ENCODE measurements around the gene UBAP2.

UBAP2 gene

GRCh38 chr9:34048727-34049629 is at the start of gene UBAP2:
Gene UBAP2, minus strand, starts transcription at chr9:34048887. Its CDS starts 31,739 bp downstream, at chr9:34017148.
- DNase-seq (ENCODE audit: low read depth), result peak; percentile 93

GRCh38 chr9:34098307-34098706 is 49.6 kb upstream of the UBAP2 start:
- no peak for DNase-seq (ENCODE audit: low read depth)

- DNase-seq (ENCODE audit: low read depth), result no peak
Measured at GRCh38 chr9:34097865-34098264, 49.2 kb upstream of the UBAP2 start.

GRCh38 chr9:34096751-34097150 is 48.1 kb upstream of the UBAP2 start:
- DNase-seq (ENCODE audit: low read depth), result no peak

GRCh38 chr9:34093578-34093977 is 44.9 kb upstream of the UBAP2 start:
- no peak for DNase-seq (ENCODE audit: low read depth)

GRCh38 chr9:34089311-34089710 is 40.6 kb upstream of the UBAP2 start:
- no peak for DNase-seq (ENCODE audit: low read depth)

GRCh38 chr9:34087370-34087769 is 38.7 kb upstream of the UBAP2 start:
- DNase-seq (ENCODE audit: low read depth), result no peak

- DNase-seq (ENCODE audit: low read depth), result no peak
Measured at GRCh38 chr9:34086864-34087263, 38.2 kb upstream of the UBAP2 start.

GRCh38 chr9:34085581-34086500 is 37.2 kb upstream of the UBAP2 start:
- no peak for DNase-seq (ENCODE audit: low read depth)

GRCh38 chr9:34084562-34084961 is 35.9 kb upstream of the UBAP2 start:
- DNase-seq (ENCODE audit: low read depth), result no peak

GRCh38 chr9:34079181-34079580 is 30.5 kb upstream of the UBAP2 start:
- DNase-seq (ENCODE audit: low read depth), result no peak

- DNase-seq (ENCODE audit: low read depth), result no peak
Measured at GRCh38 chr9:34072868-34073590, 24.3 kb upstream of the UBAP2 start.

- DNase-seq (ENCODE audit: low read depth), result no peak
Measured at GRCh38 chr9:34072410-34072809, 23.7 kb upstream of the UBAP2 start.

- DNase-seq (ENCODE audit: low read depth), result no peak
Measured at GRCh38 chr9:34070606-34071324, 22.1 kb upstream of the UBAP2 start.

- no peak for DNase-seq (ENCODE audit: low read depth)
Measured at GRCh38 chr9:34069831-34070230, 21.1 kb upstream of the UBAP2 start.

GRCh38 chr9:34065541-34065940 is 16.9 kb upstream of the UBAP2 start:
- no peak for DNase-seq (ENCODE audit: low read depth)

GRCh38 chr9:34059954-34060353 is 11.3 kb upstream of the UBAP2 start:
- no peak for DNase-seq (ENCODE audit: low read depth)

- DNase-seq (ENCODE audit: low read depth), result no peak
Measured at GRCh38 chr9:34059281-34059680, 10.6 kb upstream of the UBAP2 start.

- DNase-seq (ENCODE audit: low read depth), result no peak
Measured at GRCh38 chr9:34049630-34050384, 1.1 kb upstream of the UBAP2 start.

GRCh38 chr9:34047864-34048726 is 592 bp downstream of the UBAP2 start:
- DNase-seq (ENCODE audit: low read depth), result peak; percentile 45
